CD4-positive, alpha-beta T cell treated with Interferon gamma for 1 hour (primary cell): ENCODE measurements around the gene ZNRF3.
"Not testable (repeated sequence)": the region's sequence is repeated elsewhere in the genome, so short reads cannot be mapped to it uniquely, and the experiment has no call there.

Experiments
- DNase-seq: peaks from one replicate; pipeline ENCODE4 v3.0.0-alpha.2; 2020

Gene ZNRF3

GRCh38 chr22:28884747-28885350 is 1.5 kb downstream of the ZNRF3 start:
- DNase-seq: no peak

DNA sequence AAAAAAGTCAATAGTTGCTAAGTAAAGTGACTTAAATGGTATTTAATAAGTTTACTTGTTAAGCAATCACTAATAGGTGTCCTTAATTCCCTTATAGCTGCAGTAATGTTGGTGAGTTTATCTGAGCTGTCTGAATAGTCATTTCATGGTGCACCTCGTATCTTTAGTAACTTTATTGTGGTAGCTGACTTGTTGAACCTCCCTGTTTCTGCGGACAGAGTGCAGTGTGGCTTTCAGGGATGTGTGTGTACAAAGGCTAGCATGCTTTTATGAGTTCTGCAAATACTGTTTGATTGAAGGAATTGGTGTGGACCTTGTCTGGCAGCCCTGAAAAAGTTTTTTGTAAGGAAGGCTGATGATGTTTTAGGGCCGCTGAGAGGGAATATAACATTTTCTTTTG is 2.6 kb downstream of the ZNRF3 start:
- DNase-seq: no peak

- not testable (repeated sequence) for DNase-seq
Measured at GRCh38 chr22:28886679-28887078, 3.3 kb downstream of the ZNRF3 start.

DNA sequence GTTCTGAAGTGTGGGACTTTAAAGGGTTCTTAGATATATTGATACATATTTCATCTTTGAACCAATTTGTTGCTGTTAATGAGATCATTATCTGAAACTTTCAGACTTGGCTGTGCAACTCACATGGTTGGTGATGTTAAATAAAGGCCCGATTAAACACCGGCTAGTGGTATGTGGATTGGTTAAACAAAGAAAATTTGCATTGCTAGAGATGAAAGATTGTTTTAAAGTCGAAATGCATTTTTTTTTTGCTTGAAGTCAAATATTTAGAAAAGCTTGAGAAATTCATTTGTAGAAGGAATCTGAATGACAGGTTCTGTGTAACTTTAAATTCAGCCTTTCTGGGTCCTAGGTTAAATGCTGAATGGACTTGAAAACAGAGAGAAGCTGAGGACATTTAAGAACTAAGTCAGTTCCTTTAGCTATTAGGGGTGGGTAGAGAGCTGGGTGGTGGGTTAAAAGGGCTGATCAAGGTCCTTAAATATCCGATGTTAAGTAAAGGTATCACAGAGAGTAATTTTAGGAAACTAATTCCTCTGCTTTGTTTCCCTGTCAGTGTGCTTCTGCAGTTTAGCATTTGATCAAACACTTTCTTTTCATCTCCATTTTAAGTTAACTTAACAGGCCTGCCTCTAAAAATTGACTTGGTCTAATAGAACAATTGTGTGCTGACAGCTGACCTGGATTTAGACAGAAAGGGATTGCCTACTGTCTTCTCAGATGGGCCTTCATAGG is 4.5 kb downstream of the ZNRF3 start:
- no peak for DNase-seq

DNA sequence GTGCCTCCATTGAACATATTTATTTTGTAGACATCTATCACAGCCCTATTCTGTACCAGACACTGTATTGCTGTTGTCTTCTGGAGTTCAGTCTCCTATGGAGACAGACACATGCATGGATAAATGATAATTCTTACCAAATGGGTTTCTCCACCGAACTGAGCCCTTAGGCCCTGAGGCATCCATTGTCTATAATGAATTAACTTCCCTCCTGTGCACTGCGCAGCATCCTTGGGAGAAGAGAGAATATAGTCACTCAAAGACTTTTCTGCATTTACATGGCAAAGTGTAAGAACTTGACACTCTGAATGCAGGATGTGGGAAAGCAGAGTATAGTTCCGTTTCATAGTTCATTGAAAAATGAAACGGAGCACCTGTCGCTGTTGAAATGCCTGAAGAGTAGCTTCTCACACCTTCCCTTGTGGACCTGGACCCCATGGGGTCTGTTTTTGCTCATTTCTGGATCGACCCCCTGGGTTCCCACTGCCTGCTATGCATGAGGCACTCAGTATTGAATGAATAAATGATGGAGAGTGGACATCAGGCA is 6.2 kb downstream of the ZNRF3 start:
- DNase-seq: no peak

DNA sequence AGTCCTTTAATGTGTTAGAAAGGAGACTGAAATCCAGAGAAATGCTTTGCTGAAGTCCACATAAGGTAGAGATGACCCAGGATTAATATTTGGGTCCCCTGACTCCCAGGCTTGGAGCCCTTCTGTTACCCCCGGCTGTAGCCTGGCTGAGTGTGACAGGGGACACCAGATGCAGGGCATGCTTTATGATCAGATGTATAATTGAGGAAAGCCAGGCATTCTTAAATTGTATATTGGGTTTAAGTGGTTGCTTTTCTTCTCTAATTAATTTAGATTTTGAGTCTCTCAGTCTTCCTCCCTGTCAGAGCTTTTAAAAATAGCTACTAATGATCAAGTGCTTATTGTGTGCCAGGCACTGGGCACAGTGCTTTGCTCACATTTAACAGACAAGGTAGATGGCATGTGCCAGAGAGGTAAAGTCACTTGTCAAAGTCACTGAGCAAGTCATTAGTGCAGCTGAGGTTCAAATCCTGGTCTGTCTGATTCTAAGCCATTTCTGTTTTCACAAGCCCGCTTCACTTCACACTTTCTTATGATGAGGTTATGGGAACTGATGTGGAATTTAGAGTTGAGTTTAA is 7.9 kb downstream of the ZNRF3 start:
- no peak for DNase-seq

DNA sequence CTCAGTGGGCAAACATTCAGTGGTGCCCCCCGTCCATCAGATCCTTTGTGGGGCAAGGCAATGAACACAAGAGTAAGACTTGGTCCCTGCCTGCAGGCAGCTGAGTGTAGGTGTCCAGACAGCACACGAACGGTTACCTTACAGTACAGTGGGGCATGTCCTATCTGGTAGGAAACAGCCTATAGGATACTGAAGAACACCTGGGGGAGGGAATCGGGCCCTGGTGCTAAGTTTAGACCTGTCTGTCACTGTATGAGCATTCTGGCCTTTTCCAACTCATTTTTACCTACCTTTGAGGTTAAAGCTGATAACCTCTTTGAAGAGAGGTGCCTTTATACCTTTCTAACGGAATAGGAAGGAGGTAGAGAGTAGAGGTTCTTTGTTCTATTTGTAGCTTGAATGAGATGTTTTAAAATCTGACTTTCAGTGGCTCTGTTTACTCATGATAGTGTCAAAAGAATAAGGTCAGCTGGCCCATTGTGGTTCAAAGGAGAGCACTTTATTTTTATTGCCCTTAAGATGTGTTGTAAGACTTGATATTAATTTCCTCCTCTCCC is 8.9 kb downstream of the ZNRF3 start:
- no peak for DNase-seq

GRCh38 chr22:28893810-28894209 is 10.4 kb downstream of the ZNRF3 start:
- DNase-seq: no peak

DNA sequence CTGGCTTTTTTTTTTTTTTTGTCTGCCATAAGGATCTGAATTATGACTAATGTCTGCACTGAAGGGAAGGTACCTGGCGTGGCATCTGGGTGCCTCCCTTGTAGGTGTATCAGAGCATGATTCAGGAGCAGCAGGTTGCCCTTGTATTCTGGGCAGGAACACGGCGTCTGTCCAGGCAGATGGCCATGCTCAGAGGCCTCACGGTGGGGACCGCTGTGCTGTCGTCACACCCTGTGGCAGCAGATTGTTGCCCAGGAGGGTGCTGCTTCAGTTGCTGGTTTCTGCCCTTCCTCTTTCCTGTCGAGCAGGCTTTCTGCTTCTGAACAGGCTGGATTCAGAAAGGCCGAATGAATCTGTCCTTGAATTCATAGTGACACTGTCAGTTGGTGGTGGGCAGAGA is 11.0 kb downstream of the ZNRF3 start:
- peak; percentile 2 for DNase-seq

- DNase-seq: no peak
Measured at GRCh38 chr22:28894807-28895206, 11.4 kb downstream of the ZNRF3 start.

DNA sequence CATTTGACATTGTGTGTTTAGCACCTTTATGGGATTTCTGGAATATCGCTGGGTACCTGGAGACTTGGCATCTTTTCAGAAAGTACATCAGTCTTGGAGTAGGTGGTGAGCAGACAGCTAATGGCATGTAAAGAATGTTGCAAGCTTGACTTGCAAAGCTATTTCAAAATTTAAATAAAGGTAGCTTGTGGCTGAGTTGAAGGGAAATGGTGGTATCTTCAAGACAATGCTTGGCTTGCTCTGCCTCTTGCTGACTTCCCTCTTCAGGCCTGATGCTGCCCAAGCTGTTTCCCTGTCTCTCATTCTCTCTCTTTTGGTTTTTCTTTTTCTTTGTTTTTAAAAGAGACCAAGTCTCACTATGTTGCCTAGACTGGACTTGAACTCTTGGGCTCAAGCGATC is 13.2 kb downstream of the ZNRF3 start:
- no peak for DNase-seq

- no peak for DNase-seq
Measured at GRCh38 chr22:28898233-28898629, 14.9 kb downstream of the ZNRF3 start.

GRCh38 chr22:28899199-28899853 is 16.0 kb downstream of the ZNRF3 start:
- DNase-seq: peak; percentile 35

GRCh38 chr22:28900379-28900925 is 17.1 kb downstream of the ZNRF3 start:
- DNase-seq: no peak

DNA sequence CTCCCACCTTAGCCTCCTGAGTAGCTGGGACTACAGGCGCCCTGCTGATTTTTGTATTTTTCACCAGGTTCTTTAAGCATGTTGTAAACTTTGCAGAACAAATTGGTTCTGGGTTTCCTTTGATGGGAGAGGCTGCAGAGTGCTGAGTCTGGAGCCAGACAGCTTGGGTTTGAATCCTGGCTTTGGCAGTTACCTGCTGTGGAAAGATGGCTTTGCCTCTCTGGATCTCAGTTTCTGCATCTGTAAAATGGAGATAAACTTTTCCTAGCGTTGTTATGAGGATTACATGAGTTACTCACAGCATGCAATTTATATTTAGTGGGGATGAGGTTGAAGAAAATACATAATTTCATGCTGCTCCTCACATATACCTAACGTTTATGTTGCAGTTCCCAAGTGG is 19.1 kb downstream of the ZNRF3 start:
- no peak for DNase-seq

GRCh38 chr22:28903080-28903479 is 19.7 kb downstream of the ZNRF3 start:
- DNase-seq: no peak

DNA sequence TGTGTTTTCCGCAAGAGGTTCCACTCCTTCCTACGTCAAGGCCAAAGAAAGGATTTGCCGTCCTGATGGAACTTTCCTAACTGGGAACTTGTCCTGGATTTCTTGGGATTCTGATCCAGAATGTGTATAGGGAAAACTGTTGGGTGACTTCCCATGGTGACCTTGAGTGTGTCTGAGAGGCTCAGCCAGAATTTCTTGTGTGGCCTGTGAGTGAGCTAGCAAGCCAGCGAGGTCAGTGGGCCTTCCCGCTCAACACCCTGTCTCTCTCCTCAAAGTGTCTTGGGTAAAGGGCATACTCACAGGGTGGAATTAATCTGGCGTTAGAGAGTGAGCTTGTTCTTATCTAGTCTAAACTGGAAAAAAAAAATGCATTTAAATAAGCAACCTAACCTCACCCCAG is 20.4 kb downstream of the ZNRF3 start:
- DNase-seq: no peak

DNA sequence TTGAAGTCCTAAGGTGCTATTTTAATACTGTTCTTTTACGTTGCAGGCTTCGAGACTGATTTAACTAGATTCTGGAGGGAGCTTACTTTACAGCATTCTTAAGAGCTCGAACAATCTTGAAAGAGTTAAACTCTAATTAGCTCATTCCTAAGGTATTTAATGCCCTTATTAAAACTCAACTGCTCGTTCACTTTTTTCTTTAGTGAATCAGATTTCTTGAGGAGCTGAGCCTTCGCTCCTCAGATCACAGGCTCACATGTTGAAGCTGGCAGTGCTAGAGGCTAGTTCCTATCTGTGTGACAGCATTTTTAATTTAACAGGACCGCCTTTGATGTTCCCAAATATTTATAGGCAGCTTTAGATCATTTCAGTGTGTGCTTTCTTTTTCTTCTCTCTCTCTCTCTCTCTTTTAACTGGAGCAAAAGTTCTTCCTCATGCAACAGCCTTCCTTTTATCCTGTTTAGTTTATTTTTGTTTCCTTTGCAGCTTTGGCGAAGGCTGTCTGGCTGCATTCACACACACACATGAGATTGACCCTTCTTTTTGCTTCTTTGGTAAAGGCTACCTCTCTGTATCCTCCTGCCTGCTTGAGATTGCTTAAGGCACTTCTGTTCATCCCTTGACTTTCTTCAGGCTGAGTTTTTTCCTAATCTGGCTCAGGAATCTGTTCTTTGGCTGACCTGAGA is 21.0 kb downstream of the ZNRF3 start:
- DNase-seq: no peak

GRCh38 chr22:28905256-28905832 is 22.0 kb downstream of the ZNRF3 start:
- no peak for DNase-seq

DNA sequence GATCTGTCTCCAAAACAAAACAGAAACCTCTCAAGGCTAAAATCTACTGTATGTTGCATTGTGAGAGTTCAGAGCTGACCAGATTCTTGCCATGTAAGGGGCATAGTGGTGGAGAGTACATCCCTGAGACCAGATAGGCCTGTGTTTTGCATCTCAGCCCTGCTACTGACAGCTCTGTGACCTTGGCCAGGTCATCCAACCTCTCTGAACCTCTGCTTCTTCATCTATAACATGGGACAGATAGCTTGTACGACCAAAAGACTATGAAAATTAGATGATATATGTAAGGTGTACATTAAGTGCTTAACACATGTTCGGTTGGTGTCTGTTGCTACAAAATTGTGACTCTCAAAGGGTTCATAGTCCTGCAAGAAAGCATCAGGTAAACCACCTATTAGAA is 22.9 kb downstream of the ZNRF3 start:
- DNase-seq: no peak

DNA sequence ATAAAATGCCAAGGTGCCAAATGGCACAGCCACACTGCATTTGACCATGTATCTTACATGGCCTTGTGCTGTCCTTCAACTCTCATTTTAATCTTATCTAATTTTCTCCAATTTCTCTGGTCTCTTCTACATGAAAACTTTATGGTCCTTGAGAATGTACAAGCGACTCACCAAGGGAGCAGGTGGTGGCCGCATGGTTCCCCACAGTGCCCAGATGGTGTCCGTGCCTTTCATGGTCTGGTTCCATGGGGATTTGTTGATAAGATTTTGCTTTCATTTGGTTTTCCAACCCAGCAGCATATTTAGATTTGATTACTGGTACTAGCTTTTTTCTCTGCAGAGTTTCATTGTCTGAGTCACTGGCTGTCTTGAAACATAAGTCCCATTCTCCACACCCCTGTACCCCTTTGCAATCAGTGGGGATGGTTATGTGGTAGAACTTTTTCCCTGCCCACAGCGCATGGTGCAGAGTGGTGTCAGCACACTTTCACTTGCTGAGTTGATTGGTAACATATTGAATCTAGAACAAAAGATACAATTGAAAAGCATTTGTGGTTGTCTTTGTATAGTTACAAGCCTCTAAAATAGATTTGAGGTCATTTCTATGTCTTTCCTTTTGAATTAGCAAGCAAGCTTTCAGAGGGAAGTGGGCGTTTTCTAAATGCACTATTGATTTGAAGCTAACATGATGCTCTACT is 24.1 kb downstream of the ZNRF3 start:
- no peak for DNase-seq
